Activated T-helper 17 cell treated with anti-CD3 and anti-CD28 coated beads, Interleukin-2, amount 50 U/mL, for 72 hours (primary cell): ENCODE results near the gene MTPN. TPM values are rescaled to one million over a fixed set of nuclear protein-coding genes. Genes with fewer than 3 reads are reported as not detected.
A peak's percentile ranks its signal among the peaks of the same experiment; 100 is the strongest.

Experiments used
- ATAC-seq: fragments of 150-1000 bp; cut with Tn5 transposase; replicated peaks from 2 replicates; pipeline ENCODE4 v1.10.0; 2021; ENCODE audit warnings: mild to moderate bottlenecking, moderate library complexity
- H3K27ac Mint-ChIP-seq: one replicate; pipeline ENCODE4 v1.8.0; 2022; ENCODE audit warnings: mixed read lengths
- H3K27me3 Mint-ChIP-seq: one replicate; pipeline ENCODE4 v1.8.0; 2022; ENCODE audit warnings: mixed read lengths
- H3K36me3 Mint-ChIP-seq: one replicate; pipeline ENCODE4 v1.8.0; 2022; ENCODE audit warnings: low read depth, mild to moderate bottlenecking, mixed read lengths
- H3K4me1 Mint-ChIP-seq: one replicate; pipeline ENCODE4 v1.8.0; 2022; ENCODE audit warnings: mixed read lengths
- H3K4me3 Mint-ChIP-seq: one replicate; pipeline ENCODE4 v1.8.0; 2022; ENCODE audit warnings: mild to moderate bottlenecking, mixed read lengths
- H3K9me3 Mint-ChIP-seq: one replicate; pipeline ENCODE4 v1.8.0; 2022; ENCODE audit warnings: mixed read lengths
- total RNA-seq, 2 donors: library from RNA; stranded (reverse); gene quantifications; one replicate each; pipeline ENCODE4 v1.2.3, GENCODE V29; 2022

The MTPN gene
- total RNA-seq, 2 donors from 2014 or later, result 99.7 to 149 TPM

DNA sequence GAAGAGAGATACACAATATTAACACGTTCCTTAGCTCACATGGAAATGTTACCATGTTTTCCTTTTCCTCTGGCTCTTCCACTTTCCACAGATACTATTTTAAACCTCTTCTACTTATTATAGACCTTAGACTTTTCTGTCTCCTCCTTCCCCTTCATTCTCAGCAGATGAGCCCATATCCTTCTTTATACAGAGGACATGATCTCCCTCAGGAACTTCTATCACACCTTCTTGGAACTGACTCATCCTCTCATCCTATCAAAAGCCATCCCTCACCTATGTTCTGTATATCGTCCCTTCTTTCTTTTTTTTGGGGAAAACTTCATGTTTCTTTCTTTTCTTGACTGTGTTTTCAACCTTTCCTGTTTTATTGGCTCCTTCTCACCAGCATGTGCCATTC, 20.8 kb downstream of the MTPN start:
- Mint-ChIP-seq H3K9me3 (no peaks in the 10 kb centered on the region), H3K4me1 (peaks cover 46% of the 10 kb centered on the region), H3K36me3 (peaks cover 78% of the 10 kb centered on the region), H3K27ac (no peak overlapping the region), H3K27me3 (no peaks in the 10 kb centered on the region), H3K4me3 (no peak overlapping the region)
- no peak for ATAC-seq

DNA sequence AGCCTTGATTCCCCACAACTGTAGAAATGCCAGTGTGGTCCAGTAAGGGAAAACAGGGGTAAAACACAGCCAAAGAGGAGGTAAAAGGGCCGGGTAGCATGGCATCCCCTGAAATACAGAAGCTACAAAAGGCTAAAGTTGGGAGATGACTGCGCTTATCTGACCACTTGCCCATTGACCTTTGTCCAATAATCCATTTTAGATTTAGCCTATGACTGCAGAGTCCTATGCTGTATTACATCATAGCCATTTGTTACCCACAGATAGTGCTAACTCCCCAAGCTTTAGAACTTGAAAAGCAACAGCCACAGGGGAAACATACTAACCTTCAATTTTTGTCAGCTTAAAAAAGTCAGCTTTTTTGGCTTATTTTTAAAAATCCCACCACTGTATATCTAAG, 26.2 kb downstream of the MTPN start:
- Mint-ChIP-seq H3K27me3 (no peaks in the 10 kb centered on the region), H3K4me3 (no peak overlapping the region), H3K4me1 (peaks cover 38% of the 10 kb centered on the region), H3K9me3 (no peaks in the 10 kb centered on the region), H3K36me3 (peaks cover 87% of the 10 kb centered on the region), H3K27ac (no peak overlapping the region)
- ATAC-seq, result no peak

DNA sequence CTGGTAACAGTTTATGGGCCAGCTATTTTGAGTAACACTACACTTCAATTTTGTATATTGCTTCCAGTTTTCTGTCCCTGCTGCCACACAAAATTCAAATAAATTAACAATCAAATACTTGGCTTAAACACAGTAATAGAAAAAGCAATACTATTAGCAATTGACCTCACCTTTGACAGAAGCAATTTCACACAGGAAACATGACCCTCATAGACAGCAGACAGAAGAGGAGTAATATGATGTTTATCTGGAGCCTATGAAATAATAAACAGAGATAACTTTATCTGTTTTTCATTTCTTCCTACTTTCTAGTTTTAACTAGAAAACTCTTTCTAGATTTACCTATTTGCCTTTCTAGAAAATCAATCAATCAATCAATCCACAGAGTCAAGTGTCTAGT, 26.7 kb downstream of the MTPN start:
- H3K4me1 Mint-ChIP-seq, result peaks cover 38% of the 10 kb centered on the region
- H3K4me3 Mint-ChIP-seq, result no peak overlapping the region
- H3K36me3 Mint-ChIP-seq, result peaks cover 85% of the 10 kb centered on the region
- no peak for ATAC-seq
- H3K27ac Mint-ChIP-seq, result no peak overlapping the region
- H3K9me3 Mint-ChIP-seq, result no peaks in the 10 kb centered on the region
- H3K27me3 Mint-ChIP-seq, result no peaks in the 10 kb centered on the region

DNA sequence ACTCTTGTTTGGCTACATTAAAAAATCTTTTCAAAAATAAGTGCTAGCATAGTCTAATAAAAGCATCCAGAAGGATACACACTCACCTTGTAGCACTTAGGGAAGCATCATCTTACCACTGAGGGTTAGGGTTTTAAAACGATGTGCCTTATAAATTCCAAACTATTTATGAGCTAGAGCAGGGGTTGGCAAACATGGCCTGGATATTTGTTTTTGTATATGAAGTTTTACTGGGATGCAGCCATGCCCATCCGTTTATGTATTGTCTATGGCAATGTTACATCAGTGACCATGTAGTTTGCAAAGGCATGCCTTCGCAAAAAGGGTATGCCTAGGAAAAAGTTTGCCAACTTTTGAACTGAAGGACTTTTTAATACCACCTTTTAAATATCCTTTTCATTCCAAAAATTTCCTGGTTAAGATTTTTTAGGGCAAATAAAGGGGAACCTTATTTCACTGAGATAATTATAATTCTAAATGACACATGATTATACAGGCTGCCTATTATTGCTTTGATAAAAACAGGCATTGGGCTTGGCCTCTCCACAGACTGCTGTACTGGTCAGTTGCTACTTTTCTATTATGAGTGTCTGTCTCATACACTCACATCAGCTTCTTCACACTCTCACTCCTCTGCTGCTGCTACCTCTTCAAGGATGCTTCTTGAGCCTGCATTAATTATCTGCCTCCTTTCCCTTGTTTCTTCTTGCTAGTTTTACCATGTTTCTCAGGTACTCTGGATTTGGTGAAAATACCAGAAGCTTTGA, 30.7 kb downstream of the MTPN start:
- no peaks in the 10 kb centered on the region for H3K27me3 Mint-ChIP-seq
- H3K4me1 Mint-ChIP-seq, result peaks cover 24% of the 10 kb centered on the region
- H3K36me3 Mint-ChIP-seq, result peaks cover 70% of the 10 kb centered on the region
- H3K4me3 Mint-ChIP-seq, result no peak overlapping the region
- no peaks in the 10 kb centered on the region for H3K9me3 Mint-ChIP-seq
- no peak overlapping the region for H3K27ac Mint-ChIP-seq
- no peak for ATAC-seq

DNA sequence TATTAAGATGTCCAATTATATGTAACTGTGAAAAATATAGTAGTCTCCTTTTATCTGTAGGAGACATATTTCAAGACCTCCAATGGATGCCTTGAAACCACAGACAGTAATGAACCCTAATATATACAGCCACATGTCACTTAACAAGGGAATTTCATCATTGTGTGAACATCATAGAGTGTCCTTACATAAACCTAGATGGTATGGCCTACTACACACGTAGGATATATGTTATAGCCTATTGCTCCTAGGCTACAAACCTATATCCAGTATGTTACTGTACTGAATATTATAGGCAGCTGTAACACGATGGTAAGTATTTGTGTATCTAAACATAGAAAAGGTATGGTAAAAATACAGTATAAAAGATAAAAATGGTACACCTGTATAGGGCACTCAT, 32.4 kb downstream of the MTPN start:
- H3K27ac Mint-ChIP-seq, result no peak overlapping the region
- peaks cover 64% of the 10 kb centered on the region for H3K36me3 Mint-ChIP-seq
- H3K4me1 Mint-ChIP-seq, result peaks cover 33% of the 10 kb centered on the region
- no peak for ATAC-seq
- H3K27me3 Mint-ChIP-seq, result no peaks in the 10 kb centered on the region
- H3K9me3 Mint-ChIP-seq, result no peaks in the 10 kb centered on the region
- no peak overlapping the region for H3K4me3 Mint-ChIP-seq

DNA sequence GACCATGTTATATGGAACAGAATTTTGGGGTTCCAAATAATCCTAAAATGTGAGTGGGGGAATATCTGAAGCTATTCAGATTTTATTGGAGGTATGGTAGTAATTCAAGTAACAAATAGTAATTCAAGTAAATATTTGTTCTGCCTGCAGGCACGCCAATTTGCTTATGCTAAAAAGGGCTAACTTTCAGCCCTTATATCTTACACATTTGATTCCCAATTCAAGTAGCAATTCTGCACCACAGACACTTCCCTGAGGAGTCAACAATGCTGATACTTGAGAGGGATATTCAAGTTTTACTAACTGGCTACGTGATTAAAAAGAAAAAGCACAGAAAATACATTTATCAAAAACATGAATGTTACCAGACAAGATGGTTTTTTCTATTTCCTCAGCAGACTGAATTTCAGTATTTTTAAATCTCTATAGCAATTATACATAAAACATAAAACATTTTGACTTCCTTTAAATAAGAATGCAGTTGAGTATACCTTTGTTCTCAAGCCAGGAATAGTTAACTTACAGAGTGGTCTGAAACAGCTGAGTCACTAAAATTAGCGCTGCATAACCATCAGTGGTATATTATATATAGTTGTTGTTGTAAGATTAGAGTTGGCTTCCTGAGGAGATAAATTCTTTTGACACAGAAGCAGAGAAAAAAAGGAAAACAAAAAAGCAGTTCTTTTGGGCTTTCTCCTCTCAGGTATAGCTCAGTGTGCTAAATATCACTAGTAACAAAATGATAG, 33.9 kb downstream of the MTPN start:
- H3K27me3 Mint-ChIP-seq, result no peaks in the 10 kb centered on the region
- peaks cover 58% of the 10 kb centered on the region for H3K36me3 Mint-ChIP-seq
- peak overlapping the region; percentile 28 for H3K27ac Mint-ChIP-seq
- H3K4me3 Mint-ChIP-seq, result no peak overlapping the region
- peaks cover 41% of the 10 kb centered on the region for H3K4me1 Mint-ChIP-seq
- no peaks in the 10 kb centered on the region for H3K9me3 Mint-ChIP-seq
- no peak for ATAC-seq

DNA sequence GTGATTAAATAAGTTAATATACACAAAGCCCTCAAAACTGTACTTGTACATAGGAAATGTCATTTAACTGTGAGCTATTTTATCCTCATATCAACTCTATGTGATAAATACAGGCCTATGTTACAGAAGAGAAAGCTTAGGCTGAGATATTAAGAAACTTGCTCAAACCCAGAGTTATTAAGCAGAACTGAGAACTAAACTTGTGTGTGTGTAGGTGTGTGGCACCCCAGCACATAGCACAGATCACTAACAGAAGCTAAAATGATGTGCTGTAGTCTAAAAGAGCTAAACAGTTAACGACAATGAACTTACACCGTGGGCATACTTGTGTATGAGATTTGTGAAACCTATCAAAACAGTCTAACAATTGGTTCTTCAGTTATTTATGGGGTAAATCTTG, 34.5 kb downstream of the MTPN start:
- peaks cover 52% of the 10 kb centered on the region for H3K36me3 Mint-ChIP-seq
- H3K4me1 Mint-ChIP-seq, result peaks cover 41% of the 10 kb centered on the region
- H3K9me3 Mint-ChIP-seq, result no peaks in the 10 kb centered on the region
- peak; percentile 55 for ATAC-seq
- no peaks in the 10 kb centered on the region for H3K27me3 Mint-ChIP-seq
- H3K4me3 Mint-ChIP-seq, result no peak overlapping the region
- H3K27ac Mint-ChIP-seq, result peak overlapping the region; percentile 28

DNA sequence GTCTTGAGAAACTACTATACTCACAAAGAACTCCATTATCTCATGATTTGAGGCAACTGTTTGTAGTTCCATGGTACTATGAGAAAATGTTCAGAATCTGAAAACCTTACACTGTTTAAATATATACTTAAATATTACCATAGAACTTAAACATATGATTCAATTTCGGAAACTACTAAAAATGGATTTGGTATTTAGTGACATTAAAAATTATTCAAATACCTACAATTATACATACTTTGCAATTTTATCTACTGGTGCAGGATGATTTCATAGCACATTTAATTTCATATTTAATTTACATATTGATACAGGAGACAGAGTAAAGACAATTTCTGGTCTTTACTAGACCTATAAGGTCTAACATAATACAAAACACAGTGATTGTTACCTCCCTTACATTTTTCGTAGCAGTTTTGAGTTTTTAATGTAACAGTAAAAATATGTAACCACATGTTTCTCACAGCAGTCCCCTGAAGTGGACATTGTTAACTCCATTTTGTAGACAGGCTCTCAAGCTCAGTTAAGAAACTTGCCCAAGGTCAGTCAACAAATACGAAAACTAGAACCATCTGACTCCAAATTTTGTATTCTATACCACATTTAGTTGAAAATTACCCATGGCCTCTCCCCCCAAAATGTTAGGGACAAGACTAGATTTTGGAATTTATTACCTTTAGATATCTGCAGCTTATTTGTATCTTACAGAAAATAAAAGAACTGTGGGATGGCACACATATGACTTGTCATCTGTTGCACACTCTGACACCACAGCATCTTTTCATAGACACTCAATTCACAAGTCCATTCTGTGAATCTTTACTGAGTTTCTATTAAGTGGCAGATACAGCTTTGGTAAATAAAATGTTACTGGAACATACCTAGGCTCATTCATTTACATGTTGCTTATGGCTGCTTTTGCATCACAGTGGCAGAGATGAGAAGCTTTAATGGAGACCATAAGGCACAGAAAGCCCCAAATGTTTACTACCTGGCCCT, 36.8 kb downstream of the MTPN start:
- Mint-ChIP-seq H3K4me3 (peak overlapping the region; percentile 29), H3K36me3 (peaks cover 34% of the 10 kb centered on the region), H3K4me1 (peaks cover 47% of the 10 kb centered on the region), H3K27ac (peak overlapping the region; percentile 56), H3K27me3 (no peaks in the 10 kb centered on the region), H3K9me3 (no peaks in the 10 kb centered on the region)
- peak; percentile 53 for ATAC-seq

DNA sequence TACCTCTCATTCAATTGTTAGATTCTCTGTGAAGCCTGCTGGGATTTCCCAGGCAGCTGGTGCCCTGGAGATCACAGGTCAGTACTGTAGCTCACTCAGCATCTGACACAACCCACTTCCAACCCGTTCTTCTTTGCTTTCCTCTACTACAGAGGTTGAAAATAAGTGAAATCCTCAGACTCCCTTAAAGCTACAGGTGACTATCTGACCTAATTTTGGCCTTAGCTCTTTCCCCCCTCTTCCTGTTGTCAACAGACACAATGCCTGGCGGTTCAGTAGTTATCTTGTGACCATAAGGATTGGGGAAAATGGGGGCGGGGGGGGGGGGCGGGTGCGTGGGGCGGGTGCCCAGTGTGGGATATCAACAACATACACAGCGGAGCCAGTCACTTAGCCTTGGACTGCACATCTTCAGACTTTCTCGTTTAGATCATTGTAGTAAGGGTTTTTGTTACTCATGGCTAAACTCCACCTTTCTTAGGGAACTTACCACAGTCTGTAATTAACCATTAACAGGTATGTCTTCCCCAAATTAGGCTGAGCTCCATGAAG, 37.8 kb downstream of the MTPN start:
- peak; percentile 25 for ATAC-seq
- no peaks in the 10 kb centered on the region for H3K9me3 Mint-ChIP-seq
- H3K4me3 Mint-ChIP-seq, result peak overlapping the region; percentile 53
- peaks cover 54% of the 10 kb centered on the region for H3K4me1 Mint-ChIP-seq
- no peaks in the 10 kb centered on the region for H3K27me3 Mint-ChIP-seq
- peak overlapping the region; percentile 75 for H3K27ac Mint-ChIP-seq
- peaks cover 34% of the 10 kb centered on the region for H3K36me3 Mint-ChIP-seq

DNA sequence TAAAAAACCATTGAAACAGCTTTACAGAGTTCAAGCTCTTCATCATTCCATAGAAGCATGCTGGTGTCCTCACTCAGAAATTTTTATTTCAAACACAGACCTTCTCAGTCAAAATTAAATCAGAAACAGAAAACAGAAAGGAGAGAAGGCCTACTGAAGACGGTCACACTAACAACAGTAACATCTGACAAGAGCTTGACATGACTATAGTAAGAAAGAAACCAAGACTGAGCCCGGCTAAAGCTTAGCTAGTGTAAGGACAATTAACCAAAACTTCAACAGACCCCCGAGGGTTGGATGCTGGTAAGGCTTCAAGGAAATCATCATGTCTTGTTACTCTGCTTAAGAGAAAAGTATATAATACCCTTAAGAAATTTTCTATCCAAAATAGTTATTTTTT, 38.6 kb downstream of the MTPN start:
- peaks cover 32% of the 10 kb centered on the region for H3K36me3 Mint-ChIP-seq
- ATAC-seq, result peak; percentile 64
- H3K27me3 Mint-ChIP-seq, result no peaks in the 10 kb centered on the region
- peaks cover 62% of the 10 kb centered on the region for H3K4me1 Mint-ChIP-seq
- H3K27ac Mint-ChIP-seq, result peak overlapping the region; percentile 75
- peak overlapping the region; percentile 53 for H3K4me3 Mint-ChIP-seq
- H3K9me3 Mint-ChIP-seq, result no peaks in the 10 kb centered on the region

DNA sequence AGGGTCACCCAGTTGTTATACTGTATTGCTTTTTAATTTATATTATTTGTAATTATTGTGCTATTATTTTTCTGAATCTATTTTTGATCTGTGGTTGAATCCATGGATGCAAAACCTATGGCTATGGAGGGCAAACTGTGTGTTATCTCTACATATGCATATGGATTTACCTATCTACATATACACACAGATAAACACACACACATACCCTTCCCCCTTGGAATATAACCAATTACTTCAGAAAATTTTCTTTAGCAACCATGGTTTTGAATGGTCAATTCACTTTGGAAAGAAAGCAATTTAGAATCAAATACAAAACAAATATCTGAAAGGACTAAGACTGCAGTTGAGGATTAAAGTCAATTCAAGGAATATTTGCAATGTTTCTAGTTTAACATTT, 39.1 kb downstream of the MTPN start:
- ATAC-seq, result no peak
- peaks cover 28% of the 10 kb centered on the region for H3K36me3 Mint-ChIP-seq
- no peaks in the 10 kb centered on the region for H3K9me3 Mint-ChIP-seq
- H3K27ac Mint-ChIP-seq, result peak overlapping the region; percentile 75
- no peaks in the 10 kb centered on the region for H3K27me3 Mint-ChIP-seq
- H3K4me3 Mint-ChIP-seq, result peak overlapping the region; percentile 53
- peaks cover 65% of the 10 kb centered on the region for H3K4me1 Mint-ChIP-seq

DNA sequence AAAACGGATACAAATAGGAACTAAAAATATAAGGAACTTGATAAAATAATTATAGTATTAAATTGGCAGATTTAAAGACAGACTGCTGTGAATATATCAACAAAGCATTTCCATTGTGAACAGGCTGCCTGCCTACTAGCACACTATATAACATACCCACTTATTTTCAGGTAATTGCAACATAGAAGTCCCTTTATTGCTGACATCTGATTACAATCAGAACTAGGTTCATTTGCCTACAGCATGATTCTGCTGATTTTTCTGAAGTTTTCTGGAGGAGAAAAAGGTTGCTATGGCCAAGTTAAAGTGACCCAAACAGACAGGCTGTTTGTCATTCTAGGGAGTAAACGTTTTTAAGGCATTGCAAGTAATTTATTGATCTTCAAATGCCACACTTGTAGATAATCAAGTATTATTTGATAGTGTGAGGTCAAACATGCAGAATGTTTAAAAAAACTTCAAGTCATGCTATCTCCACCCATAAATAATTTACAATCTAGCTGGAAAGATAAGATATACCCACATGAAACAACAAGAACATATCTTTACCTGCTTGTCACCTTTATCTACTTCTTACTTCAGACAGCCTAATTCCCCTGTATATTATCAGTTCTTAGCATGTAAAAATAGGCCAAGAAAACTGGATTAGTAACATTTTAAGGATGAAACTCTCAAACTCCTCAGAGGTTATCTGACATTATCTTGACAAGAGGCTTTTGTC, 40.5 kb downstream of the MTPN start:
- Mint-ChIP-seq H3K36me3 (peaks cover 20% of the 10 kb centered on the region), H3K4me1 (peaks cover 58% of the 10 kb centered on the region), H3K4me3 (no peak overlapping the region), H3K27me3 (no peaks in the 10 kb centered on the region), H3K27ac (no peak overlapping the region), H3K9me3 (no peaks in the 10 kb centered on the region)
- no peak for ATAC-seq

DNA sequence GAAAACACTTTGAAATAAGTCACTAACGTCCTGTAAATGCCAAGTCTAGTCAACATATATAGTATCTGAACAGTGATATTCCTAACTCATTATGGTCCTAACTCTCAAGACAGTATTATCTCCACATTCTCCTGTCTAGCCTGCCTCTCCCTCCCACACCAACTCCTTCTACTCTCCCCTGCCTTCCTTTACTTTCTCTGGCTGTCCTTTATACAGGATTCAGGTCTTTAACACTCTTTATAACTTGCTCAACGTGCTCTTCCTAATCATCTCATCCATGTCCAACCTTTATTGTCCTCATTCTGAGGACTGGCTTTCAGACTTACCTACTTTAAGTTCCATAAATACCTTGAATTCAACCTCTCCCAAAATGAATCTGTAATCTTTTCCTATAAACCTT, 42.5 kb downstream of the MTPN start:
- H3K36me3 Mint-ChIP-seq, result peaks cover 26% of the 10 kb centered on the region
- H3K9me3 Mint-ChIP-seq, result no peaks in the 10 kb centered on the region
- H3K4me1 Mint-ChIP-seq, result peaks cover 59% of the 10 kb centered on the region
- H3K4me3 Mint-ChIP-seq, result no peak overlapping the region
- ATAC-seq, result no peak
- H3K27me3 Mint-ChIP-seq, result no peaks in the 10 kb centered on the region
- peak overlapping the region; percentile 37 for H3K27ac Mint-ChIP-seq
